NK-92 (cell line): ENCODE results near the gene CUBN.
A peak's percentile ranks its signal among the peaks of the same experiment; 100 is the strongest.

Experiments used
- DNase-seq: peaks from one replicate; lab custom pipeline; 2025; ENCODE audit not compliant: unreplicated experiment; lab: John Stamatoyannopoulos, UW

Gene CUBN

GRCh38 chr10:17041626-17042520, 87.7 kb downstream of the CUBN start:
- no peak for DNase-seq

- DNase-seq = no peak
These were observed 91.0 kb downstream of the CUBN start for GRCh38 chr10:17038627-17039026.

GRCh38 chr10:17037910-17038309, 91.7 kb downstream of the CUBN start:
- DNase-seq = no peak

- no peak for DNase-seq
These were observed 94.2 kb downstream of the CUBN start for GRCh38 chr10:17035446-17035845.

- no peak for DNase-seq
These were observed 95.9 kb downstream of the CUBN start for GRCh38 chr10:17033529-17034260.

GRCh38 chr10:17031637-17032635, 97.7 kb downstream of the CUBN start:
- DNase-seq = no peak

GRCh38 chr10:17029581-17030271, 99.9 kb downstream of the CUBN start:
- DNase-seq = no peak

GRCh38 chr10:17029239-17029580, 100.4 kb downstream of the CUBN start:
- DNase-seq = no peak

GRCh38 chr10:17028798-17029197, 100.8 kb downstream of the CUBN start:
- no peak for DNase-seq

- DNase-seq = no peak
These were observed 102.7 kb downstream of the CUBN start for GRCh38 chr10:17026686-17027485.

GRCh38 chr10:17025444-17026295, 103.9 kb downstream of the CUBN start:
- no peak for DNase-seq

- DNase-seq = no peak
These were observed 105.2 kb downstream of the CUBN start for GRCh38 chr10:17024461-17024860.

GRCh38 chr10:17023386-17024298, 106.0 kb downstream of the CUBN start:
- peak; percentile 9 for DNase-seq

- no peak for DNase-seq
These were observed 106.7 kb downstream of the CUBN start for GRCh38 chr10:17022896-17023295.

- DNase-seq = no peak
These were observed 107.2 kb downstream of the CUBN start for GRCh38 chr10:17022466-17022825.

- DNase-seq = no peak
These were observed 107.8 kb downstream of the CUBN start for GRCh38 chr10:17021656-17022465.

GRCh38 chr10:17019696-17020095, 109.9 kb downstream of the CUBN start:
- no peak for DNase-seq
